ENCODE measurements around the gene PAK3.
A peak's percentile ranks its signal among the peaks of the same experiment; 100 is the strongest.

Gene PAK3

GRCh38 chrX:111164728-111165127 is 68.7 kb downstream of the PAK3 start:
- peak; percentile 36 for TF ChIP-seq CTCF (conservative IDR thresholded peaks at IDR 0.05; ENCODE audit: low read length)
- no peak overlapping the region for H3K4me3 ChIP-seq (ENCODE audit: low read length)
- DNase-seq (ENCODE audit: low read depth), result peak; percentile 0

GRCh38 chrX:111165902-111166301 is 69.9 kb downstream of the PAK3 start:
- no peak for DNase-seq (ENCODE audit: low read depth)
- no peak overlapping the region for H3K4me3 ChIP-seq (ENCODE audit: low read length)
- TF ChIP-seq CTCF (conservative IDR thresholded peaks at IDR 0.05; ENCODE audit: low read length), result no peak

GRCh38 chrX:111167334-111167733 is 71.3 kb downstream of the PAK3 start:
- DNase-seq (ENCODE audit: low read depth), result no peak
- no peak overlapping the region for H3K4me3 ChIP-seq (ENCODE audit: low read length)
- no peak for TF ChIP-seq CTCF (conservative IDR thresholded peaks at IDR 0.05; ENCODE audit: low read length)

- DNase-seq (ENCODE audit: low read depth), result peak; percentile 12
Observed at GRCh38 chrX:111168314-111168713, 72.3 kb downstream of the PAK3 start.

GRCh38 chrX:111169141-111169540 is 73.2 kb downstream of the PAK3 start:
- H3K4me3 ChIP-seq (ENCODE audit: low read length), result no peak overlapping the region
- TF ChIP-seq CTCF (conservative IDR thresholded peaks at IDR 0.05; ENCODE audit: low read length), result no peak
- no peak for DNase-seq (ENCODE audit: low read depth)

More at GRCh38 chrX:111168314-111168713, 72.3 kb downstream of the PAK3 start:
- peak; percentile 25; the same call in 1 of the 2 replicates for TF ChIP-seq CTCF (conservative IDR thresholded peaks at IDR 0.05; ENCODE audit: low read length)
- no peak overlapping the region for H3K4me3 ChIP-seq (ENCODE audit: low read length)

- TF ChIP-seq CTCF (conservative IDR thresholded peaks at IDR 0.05; ENCODE audit: low read length), result no peak
- no peak overlapping the region for H3K4me3 ChIP-seq (ENCODE audit: low read length)
- no peak for DNase-seq (ENCODE audit: low read depth)
Observed at GRCh38 chrX:111170017-111170416, 74.0 kb downstream of the PAK3 start.

- no peak overlapping the region for H3K4me3 ChIP-seq (ENCODE audit: low read length)
- DNase-seq (ENCODE audit: low read depth), result no peak
- TF ChIP-seq CTCF (conservative IDR thresholded peaks at IDR 0.05; ENCODE audit: low read length), result no peak
Observed at GRCh38 chrX:111180750-111181240, 84.8 kb downstream of the PAK3 start.

All from AG10803 (cell line).